SK-N-DZ (cell line): ENCODE results near the gene CCDC185. TPM values are rescaled to one million over a fixed set of nuclear protein-coding genes. Genes with fewer than 3 reads are reported as not detected.

ENCODE experiments used
- DNase-seq: peaks from one replicate; pipeline ENCODE4 v3.0.0-alpha.2; 2015; ENCODE audit warnings: low spot score
- polyA plus RNA-seq, 2 experiments: library from polyadenylated mRNA; depleted of rRNA; stranded (reverse); fragments of >200 nt; gene quantifications; 2 replicates each; pipeline ENCODE4 v1.2.3, GENCODE V29; 2014

CCDC185 gene
- not detected in 2 replicates for polyA plus RNA-seq (2014; cell fraction: cytosol; rRNA removed)
- polyA plus RNA-seq (2014; cell fraction: nucleus; rRNA removed) = not detected in 2 replicates

DNA sequence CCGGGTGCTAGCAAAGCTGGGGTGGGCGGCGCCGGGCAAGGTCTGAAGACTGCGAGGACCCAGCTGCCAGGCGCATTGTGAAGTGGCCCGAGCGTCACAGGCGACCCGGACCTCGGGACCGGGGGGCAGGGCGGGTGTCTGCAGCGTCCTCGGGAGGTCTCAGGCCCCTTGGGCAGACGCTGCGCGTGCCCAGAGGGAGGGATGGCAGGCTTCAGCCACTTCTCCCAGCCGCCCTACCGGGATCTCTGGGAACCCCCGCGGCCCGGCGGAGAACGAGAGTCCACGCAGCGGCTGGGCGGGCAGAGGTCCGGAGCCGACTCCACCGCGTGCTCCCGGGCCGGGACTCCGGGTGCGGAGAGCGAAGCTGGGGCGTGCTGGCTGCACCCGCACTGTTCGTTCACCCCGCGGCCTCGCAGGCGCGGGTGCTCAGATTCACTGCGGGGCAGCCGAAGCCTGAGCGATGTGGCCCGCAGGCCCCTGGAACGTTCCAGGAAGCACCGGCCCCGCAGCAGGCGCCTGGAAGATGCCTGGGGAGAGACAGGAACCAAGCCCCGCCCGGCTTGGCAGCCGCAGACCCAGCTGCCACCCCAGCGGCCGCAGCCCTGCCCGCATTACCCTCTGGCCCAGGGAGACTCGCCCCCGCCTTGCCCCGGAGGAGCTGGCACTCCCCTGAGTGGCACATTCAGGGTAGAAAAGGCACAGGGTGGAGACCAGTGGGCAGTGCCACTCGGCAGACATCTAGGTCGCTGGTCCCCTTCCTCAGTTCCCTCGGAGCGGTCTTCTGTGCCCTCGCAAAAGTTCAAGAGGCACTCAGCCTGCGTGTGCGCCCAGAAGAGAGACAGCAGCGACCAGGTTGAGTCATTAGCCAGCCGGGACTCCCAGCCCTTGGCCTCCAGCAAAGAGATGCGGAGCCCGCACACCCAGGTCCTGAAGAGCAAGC is at the start of gene CCDC185:
TSS of gene CCDC185 (plus strand) at position 141 of the 940 bp plus-strand sequence. CDS start at position 202, 61 bp downstream.
- DNase-seq = no peak

DNA sequence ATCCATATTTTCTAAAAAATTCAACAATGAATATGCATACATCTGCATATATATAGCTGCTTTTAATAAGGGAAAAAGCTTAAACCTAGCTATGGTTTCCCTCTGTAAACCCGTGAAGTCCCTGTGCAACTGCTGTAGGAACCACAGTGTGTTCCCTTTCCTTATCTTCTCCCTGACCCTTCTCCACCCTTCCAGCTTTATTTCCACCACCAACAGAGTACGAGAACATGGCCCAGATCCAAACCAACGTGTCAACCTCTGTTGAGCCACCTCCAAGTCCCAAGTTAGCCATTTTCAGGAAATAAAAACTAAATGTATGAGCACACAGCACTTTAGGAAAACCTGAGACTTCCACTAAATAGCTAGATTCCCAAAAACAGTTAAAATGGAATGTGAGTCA is 49.5 kb upstream of the CCDC185 start:
- DNase-seq = no peak

DNA sequence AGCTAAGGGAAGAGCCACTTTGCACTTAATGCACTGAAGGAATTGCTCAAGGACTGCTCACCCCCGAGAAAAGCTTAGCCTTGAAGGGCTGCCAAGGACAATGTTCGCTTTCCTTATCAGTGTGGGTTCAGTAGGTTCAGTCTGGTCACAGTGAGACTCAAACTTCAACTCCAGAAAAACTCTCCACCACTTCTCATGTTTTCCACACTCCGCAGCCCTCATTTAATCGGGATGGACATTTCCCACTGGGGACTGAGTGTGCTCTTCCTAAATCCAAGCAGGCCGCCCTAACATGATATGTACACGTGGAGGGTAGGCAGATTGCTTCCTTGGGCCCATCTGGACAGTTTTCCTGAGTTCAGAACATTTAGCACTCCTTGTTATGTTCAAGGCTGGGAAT is 48.7 kb upstream of the CCDC185 start:
- no peak for DNase-seq

DNA sequence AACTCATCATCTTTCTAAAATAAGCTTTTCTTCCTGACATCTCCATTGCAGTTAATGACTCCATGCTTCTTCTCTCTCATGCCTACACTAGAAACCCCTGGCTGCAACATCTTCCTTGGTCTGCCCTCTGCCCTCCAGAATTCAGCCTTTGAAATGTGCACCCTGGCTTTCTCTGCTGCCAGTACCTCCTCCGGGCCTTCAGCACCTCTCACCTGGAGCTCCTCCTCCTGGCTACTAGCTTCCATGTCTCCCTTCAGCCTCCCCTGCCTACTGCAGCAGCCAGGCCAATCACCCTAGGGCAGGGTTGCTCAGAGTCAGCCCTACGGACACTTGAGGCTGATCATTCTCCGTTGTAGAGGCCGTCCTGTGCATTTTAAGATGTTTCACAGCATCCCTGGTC is 47.5 kb upstream of the CCDC185 start:
- DNase-seq = no peak

GRCh38 chr1:223346311-223346710 is 46.9 kb upstream of the CCDC185 start:
- no peak for DNase-seq

GRCh38 chr1:223347583-223347982 is 45.6 kb upstream of the CCDC185 start:
- DNase-seq = no peak

- no peak for DNase-seq
Observed at GRCh38 chr1:223348439-223348838, 44.8 kb upstream of the CCDC185 start.

DNA sequence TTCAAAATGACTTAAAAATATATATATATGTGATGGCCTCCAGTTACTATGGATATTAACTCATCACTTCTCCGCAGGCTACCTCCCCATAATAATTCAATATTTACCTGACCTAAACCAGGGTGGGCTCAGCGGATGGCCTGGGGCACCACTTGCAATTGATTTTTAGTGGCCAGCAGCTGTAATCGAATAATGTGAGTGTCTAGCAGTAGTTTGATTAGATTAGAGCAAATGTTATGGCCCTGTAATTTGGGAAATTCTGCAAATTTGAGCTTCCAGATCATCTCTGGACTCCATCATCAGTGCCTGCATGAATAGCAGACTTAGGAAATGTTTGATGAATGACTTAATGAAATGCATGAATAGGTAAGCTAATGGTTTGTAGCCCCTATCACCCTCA is 44.0 kb upstream of the CCDC185 start:
- DNase-seq = peak; percentile 90

DNA sequence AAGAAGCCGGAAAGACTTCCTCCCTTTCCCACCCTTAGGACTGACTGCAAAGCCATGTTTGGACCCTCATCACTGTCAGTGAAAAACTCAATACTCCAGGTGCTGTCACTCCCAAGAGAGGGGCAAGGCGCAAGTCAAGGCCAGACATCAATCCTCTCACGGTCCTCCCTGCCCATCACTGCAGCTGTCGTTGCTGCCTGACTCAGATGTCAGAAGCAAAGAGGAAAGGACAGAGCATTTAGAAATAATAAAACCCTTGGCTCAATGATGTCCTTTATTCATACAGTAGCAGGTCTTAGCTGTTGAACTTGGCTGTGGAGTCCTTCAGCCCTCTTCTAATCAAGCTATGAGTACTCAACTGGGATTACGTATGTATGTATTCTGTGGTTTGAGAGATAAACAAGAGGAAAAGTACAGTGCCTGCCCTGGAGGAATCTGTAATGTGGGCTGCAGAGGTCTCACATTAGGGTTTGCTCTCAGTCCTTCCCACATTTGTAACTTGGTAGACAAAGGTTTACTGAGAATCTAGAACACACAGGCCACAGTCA is 42.8 kb upstream of the CCDC185 start:
- no peak for DNase-seq

- DNase-seq = no peak
Observed at GRCh38 chr1:223352944-223353343, 40.3 kb upstream of the CCDC185 start.

DNA sequence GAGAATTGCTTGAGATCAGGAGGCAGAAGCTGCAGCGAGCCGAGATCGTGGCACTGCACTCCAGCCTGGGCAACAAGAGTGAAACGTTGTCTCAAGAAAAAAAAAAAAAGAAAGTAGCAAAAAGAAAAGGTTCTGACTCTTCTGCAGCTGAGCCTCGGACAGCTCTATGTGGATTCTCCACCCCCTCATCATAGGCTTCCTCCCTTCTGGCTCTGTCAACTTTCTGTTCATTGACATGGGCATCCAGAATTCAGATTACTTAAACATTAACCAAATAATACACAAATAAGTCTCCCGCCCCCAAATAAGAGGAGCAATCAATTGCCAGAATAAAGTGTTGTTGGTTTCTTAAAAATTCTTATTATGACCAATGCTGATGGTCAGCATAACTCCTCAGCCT is 39.3 kb upstream of the CCDC185 start:
- no peak for DNase-seq

DNA sequence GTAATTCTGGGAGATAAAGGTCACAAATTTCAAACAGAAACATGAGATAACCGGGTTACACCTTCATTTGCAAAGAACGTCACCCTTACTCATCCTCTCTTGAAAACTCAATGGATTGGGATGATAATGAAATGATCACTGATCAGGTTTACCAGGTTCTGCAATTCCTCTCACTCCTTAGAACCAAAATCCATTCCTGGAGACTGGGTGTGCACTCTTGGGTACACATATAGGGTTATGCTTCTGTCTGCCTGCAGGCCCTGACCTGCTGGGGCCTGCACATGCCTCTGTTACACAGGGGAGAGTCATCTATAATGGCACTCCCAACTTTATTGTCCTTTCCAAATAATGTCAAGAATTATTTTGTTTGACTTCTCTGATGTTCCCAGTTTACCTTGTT is 37.5 kb upstream of the CCDC185 start:
- DNase-seq = no peak

DNA sequence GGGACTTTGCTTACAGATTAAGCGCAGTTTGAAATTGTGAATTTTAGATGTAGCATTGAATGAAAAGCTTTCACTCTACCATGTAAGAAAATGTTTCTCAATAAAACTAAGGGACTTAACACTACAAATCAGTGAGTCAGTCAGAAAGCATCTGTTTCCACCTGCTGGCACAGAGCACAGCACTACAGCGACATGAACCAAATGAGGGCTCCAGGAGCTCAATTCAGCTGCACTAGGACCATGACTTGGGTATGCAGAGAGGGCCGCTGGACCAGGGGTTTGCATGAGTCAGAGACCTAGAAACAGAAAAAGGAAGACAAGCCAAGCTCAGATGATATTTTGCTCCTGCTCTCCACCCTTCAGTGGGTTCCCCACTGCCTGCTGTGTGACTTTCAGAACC is 34.4 kb upstream of the CCDC185 start:
- no peak for DNase-seq

GRCh38 chr1:223363057-223363855 is 30.0 kb upstream of the CCDC185 start:
- peak; percentile 21 for DNase-seq

DNA sequence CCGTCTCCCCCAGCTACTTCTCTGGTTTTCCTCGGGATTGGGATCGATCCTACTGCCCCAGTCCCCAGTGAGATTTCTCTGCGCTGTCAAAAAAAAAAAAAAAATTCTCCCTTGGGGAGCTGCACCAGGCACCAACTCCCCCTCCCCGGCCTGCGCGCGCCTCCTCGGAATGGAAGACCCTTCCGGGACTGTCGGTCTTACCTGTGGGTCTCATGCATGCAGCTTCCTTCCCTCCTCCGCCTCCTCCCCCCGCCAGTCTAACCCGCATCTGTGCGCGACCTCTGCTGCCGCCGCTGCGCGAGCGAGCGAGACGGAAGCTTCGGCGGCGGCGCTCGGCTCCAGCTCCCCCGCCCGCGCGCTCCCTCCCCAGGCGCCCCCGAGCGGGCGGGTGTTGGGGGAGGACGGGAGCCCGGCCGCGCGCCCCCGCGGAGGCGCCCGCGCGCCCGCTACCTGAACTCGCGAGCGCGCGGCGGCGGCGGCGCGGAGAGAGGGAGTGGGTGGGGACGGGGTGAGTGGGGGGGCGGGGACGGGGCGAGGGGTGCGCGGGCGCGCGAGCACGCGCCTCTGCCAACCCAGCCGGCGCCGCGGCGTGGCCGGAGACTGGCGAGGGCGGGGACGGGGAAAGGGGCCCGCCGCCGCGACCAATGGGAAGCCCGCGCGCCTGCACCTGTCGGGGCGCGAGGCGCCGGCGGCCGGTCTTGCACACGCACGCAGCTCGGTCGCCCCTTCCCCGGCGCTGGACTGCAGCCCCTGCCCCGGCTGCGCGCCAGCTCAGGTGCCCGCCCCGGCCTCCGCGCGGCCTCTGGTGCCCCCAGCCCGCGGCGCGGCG is 29.1 kb upstream of the CCDC185 start, which contains the start of gene SUSD4:
TSS of gene SUSD4 (minus strand) at position 321 of the 829 bp plus-strand sequence. CDS start 751 bp downstream, outside the sequence.
- peak; percentile 44 for DNase-seq

- DNase-seq = no peak
Observed at GRCh38 chr1:223364685-223365382, 28.4 kb upstream of the CCDC185 start.

- DNase-seq = no peak
Observed at GRCh38 chr1:223374064-223374610, 19.1 kb upstream of the CCDC185 start.

DNA sequence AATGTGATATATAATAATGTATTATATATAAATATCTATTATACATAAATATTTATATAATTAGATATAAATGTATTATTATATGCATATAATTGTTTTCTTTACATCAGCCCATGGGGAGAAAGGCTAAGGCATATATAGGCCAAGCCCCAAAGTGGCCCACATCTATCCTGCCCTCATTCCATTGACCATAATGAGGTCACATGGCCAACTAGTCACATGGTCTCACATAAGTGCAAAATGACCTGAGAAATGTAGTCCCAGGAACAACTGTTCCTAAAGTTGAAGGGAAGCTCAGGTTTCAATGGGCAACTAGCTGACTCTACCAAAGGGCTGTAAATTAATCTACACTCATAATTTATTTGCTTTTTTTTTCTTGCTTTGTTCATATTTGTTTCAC is 14.5 kb upstream of the CCDC185 start:
- no peak for DNase-seq

GRCh38 chr1:223386013-223386412 is 7.2 kb upstream of the CCDC185 start:
- DNase-seq = no peak

DNA sequence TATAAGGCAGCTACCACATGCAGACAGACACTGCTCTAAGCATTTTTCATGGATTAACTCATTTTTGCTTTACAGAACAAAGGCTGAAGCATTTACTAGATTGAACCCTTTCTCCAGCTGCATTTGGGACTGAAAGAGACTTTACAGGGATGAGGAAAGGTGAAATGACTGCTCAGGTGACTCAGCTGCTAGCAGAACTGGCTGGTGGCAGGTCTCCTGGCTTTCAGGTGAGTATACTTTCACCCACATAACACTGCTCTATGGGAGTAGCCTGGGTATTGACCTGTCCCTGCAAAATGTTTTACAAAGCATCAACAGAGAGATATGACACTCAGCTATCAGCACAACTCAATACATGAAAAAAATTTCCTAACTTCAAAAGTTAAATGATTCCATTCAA is 2.6 kb upstream of the CCDC185 start:
- DNase-seq = no peak
